Progenitor cell of endocrine pancreas (in vitro differentiated cells): Measurements from ENCODE around the gene TIGD4. TPM values are rescaled to one million over a fixed set of nuclear protein-coding genes. Genes with fewer than 3 reads are reported as not detected.

Experiments used
- DNase-seq: peaks from one replicate; pipeline ENCODE4 v3.0.0; 2021; ENCODE audit warnings: low spot score; ENCODE audit not compliant: unreplicated experiment
- H3K27ac Mint-ChIP-seq: 2 replicates; pipeline ENCODE4 v1.8.0; 2021; ENCODE audit warnings: mild to moderate bottlenecking, moderate library complexity, mixed read lengths
- H3K27me3 Mint-ChIP-seq: 2 replicates; pipeline ENCODE4 v1.8.0; 2021; ENCODE audit warnings: mixed read lengths
- H3K36me3 Mint-ChIP-seq: 2 replicates; pipeline ENCODE4 v1.8.0; 2022; ENCODE audit warnings: mixed read lengths; ENCODE audit not compliant: insufficient read depth
- H3K4me1 Mint-ChIP-seq: 2 replicates; pipeline ENCODE4 v1.8.0; 2021; ENCODE audit warnings: low read depth, mixed read lengths
- H3K4me3 Mint-ChIP-seq: 2 replicates; pipeline ENCODE4 v1.8.0; 2021; ENCODE audit warnings: low read depth, mild to moderate bottlenecking, moderate library complexity, mixed read lengths
- H3K9me3 Mint-ChIP-seq: 2 replicates; pipeline ENCODE4 v1.8.0; 2021; ENCODE audit warnings: low read depth, mixed read lengths
- CTCF ChIP-seq: fragments of 200-600 bp; sonication (generic); IDR thresholded peaks from one replicate; pipeline ENCODE4 v1.5.0; 2021; ENCODE audit warnings: antibody characterized with exemption, mild to moderate bottlenecking; ENCODE audit not compliant: unreplicated experiment
- total RNA-seq: library from RNA; stranded (reverse); gene quantifications from 2 replicates; pipeline ENCODE4 v1.2.1, GENCODE V29; 2021

TIGD4 gene
- total RNA-seq, 1 donor from 2014 or later = 2.5 TPM

GRCh38 chr4:152780267-152780778 is 793 bp upstream of the TIGD4 start:
- Mint-ChIP-seq H3K27ac (peak overlapping the region; percentile 100), H3K9me3 (no peaks in the 10 kb centered on the region), H3K27me3 (no peaks in the 10 kb centered on the region), H3K36me3 (no peaks in the 10 kb centered on the region), H3K4me1 (peaks cover 35% of the 10 kb centered on the region), H3K4me3 (peak overlapping the region; percentile 100)
- no peak for DNase-seq
- no peak for TF ChIP-seq CTCF

- peak overlapping the region; percentile 100 for H3K27ac Mint-ChIP-seq
- no peaks in the 10 kb centered on the region for H3K27me3 Mint-ChIP-seq
- no peak for TF ChIP-seq CTCF
- H3K9me3 Mint-ChIP-seq = no peaks in the 10 kb centered on the region
- H3K4me1 Mint-ChIP-seq = peaks cover 35% of the 10 kb centered on the region
- peak overlapping the region; percentile 100 for H3K4me3 Mint-ChIP-seq
- H3K36me3 Mint-ChIP-seq = no peaks in the 10 kb centered on the region
- DNase-seq = no peak
These were observed 646 bp downstream of the TIGD4 start for GRCh38 chr4:152778656-152779512.

GRCh38 chr4:152777488-152777887 is 2.0 kb downstream of the TIGD4 start:
- Mint-ChIP-seq H3K27ac (no peak overlapping the region), H3K36me3 (no peaks in the 10 kb centered on the region), H3K4me3 (peak overlapping the region; percentile 100), H3K27me3 (no peaks in the 10 kb centered on the region), H3K9me3 (no peaks in the 10 kb centered on the region), H3K4me1 (peaks cover 31% of the 10 kb centered on the region)
- TF ChIP-seq CTCF = no peak
- DNase-seq = no peak

- H3K4me1 Mint-ChIP-seq = peaks cover 22% of the 10 kb centered on the region
- DNase-seq = no peak
- no peak for TF ChIP-seq CTCF
- H3K36me3 Mint-ChIP-seq = no peaks in the 10 kb centered on the region
- H3K9me3 Mint-ChIP-seq = no peaks in the 10 kb centered on the region
- no peak overlapping the region for H3K27ac Mint-ChIP-seq
- no peak overlapping the region for H3K4me3 Mint-ChIP-seq
- H3K27me3 Mint-ChIP-seq = no peaks in the 10 kb centered on the region
These were observed 3.2 kb downstream of the TIGD4 start for GRCh38 chr4:152776352-152776751.

- Mint-ChIP-seq H3K36me3 (no peaks in the 10 kb centered on the region), H3K27me3 (no peaks in the 10 kb centered on the region), H3K4me3 (no peak overlapping the region), H3K27ac (no peak overlapping the region), H3K9me3 (no peaks in the 10 kb centered on the region), H3K4me1 (peaks cover 13% of the 10 kb centered on the region)
- TF ChIP-seq CTCF = no peak
- no peak for DNase-seq
These were observed 5.6 kb downstream of the TIGD4 start for GRCh38 chr4:152773953-152774352.
